HK-2 (cell line): Measurements from ENCODE around the gene SUGCT.
A peak's percentile ranks its signal among the peaks of the same experiment; 100 is the strongest.

Experiments
- DNase-seq: peaks from one replicate; pipeline ENCODE4 v3.0.0-alpha.2; 2018; ENCODE audit not compliant: unreplicated experiment

Gene SUGCT

DNA sequence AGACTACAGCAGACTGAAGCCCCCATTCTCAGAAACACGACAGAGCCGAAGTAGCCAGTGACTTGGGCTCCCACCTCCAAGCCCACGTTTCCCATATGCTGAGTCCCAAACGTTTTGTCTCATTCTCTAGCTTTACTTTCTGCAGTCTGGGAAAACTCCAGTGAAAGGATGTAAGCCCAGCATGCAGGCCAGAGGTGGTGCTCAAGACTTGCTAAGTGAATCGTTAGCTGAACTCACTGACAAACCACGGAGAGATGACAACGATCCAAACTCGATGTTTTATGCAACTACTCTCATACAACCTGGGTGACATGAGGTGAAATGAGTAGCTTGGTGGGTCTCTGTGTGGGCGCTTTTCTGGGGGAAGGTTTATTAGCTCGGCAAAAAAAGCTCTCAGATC is 731.8 kb downstream of the SUGCT start:
- no peak for DNase-seq

DNA sequence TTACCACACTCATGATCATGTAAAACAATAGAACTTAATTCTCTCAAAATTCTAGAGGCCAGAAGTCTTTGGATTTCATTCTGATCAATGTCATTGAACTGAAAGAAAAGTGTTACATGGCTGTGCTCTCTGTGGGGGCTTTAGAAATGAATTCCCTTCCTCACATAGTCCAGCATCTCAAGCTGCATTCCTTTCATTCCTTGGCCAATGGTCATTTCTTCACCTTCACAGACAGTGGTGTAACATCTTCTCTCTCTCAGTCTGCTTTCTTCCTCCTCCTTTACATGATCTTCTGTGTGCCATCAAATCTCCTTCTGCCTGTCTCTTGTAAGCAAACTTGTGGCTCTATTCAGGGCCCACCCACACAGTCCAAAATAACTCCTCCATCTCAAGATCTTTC is 735.3 kb downstream of the SUGCT start:
- DNase-seq = no peak

DNA sequence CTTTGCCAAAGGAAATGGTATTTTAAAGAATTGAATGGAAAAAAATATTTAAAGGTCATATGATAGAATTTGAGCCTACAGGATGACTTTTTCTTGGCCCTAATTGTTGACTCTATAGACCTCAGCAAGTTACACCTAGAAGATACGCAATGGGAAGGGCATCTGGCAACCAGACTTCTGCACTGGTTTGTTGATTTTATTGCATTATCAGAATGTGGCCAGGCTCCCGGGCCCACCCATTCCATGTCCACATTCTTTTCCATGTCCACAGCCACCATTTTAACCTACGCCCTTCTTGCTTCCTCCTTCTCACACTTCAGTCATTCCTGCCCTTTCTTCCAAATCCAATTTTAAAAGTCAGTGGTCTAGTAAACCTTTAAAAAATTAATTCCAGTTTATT is 738.4 kb downstream of the SUGCT start:
- no peak for DNase-seq

DNA sequence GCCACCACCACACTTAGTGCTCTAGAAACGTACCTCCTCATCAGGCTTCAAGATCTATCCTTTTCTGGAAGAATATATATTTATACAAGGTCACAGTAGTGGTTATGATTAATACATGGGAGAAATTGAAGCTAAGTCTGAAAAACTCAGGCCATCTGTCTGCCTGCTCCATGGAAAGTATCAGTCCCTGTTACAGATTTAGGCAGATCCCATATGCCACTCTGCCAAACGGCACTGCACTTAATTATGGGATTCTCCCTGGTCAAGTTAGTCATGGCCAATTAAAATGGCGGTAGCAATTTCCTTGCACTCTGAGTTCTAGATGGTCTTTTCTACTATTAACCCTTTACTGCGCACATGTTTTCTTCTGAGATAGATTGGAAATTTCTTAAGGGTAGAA is 740.0 kb downstream of the SUGCT start:
- DNase-seq = no peak

- DNase-seq = no peak
Observed at GRCh38 chr7:40876601-40877000, 741.8 kb downstream of the SUGCT start.

DNA sequence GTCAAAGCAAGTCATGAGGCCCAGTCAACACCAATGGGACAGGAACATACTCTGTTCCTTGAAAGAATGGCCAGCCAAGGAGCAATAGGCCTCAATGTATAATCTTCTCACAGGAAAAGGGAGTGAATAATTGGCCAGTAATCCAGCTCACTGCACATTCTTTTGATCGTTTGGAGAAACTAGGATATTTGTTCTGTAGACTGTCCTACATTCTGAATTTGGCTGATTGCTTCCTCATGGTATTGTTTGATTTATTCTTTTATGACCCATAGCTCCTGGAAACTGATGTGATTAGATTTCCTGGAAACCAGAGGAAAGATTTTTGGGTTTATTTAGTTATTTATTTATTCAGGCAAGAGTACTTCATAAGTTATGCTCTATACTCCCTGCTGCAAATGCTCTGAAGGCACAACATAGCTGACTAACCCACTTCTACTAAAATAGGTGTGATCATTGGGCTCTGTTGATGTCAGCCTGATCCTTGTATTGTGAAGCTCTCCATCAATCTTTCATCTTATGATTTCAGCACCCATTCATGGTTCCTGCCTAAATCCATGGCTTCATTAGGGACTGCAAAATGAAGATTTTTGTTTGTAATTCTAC is 745.2 kb downstream of the SUGCT start:
- DNase-seq = no peak

GRCh38 chr7:40880581-40880980 is 745.8 kb downstream of the SUGCT start:
- no peak for DNase-seq

DNA sequence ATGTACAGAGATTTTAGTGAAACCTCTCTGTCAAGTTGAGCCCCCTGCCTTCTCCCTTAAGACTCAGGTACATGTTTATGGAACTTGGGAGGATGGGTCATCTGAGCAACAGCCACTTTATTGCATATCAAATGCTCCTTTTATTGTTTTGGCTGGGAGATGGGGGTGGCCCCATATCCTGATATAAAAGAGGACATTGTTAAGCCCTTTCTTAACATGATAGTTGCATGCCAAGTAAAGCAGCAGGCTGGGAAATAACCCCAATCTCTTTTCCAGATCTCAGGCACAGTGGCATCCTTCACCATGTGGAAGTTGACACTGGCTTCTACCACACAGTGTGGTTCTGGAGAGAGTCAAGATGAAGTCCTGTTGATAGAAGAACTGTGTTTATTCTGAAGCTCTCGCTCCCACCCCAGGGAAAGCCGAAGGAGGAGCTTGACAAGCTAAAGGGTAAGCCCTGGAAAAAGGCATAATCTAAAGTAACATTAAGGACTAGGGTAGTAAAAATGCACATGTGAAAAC is 746.7 kb downstream of the SUGCT start:
- DNase-seq = no peak

- no peak for DNase-seq
Observed at GRCh38 chr7:40882071-40882658, 747.4 kb downstream of the SUGCT start.

DNA sequence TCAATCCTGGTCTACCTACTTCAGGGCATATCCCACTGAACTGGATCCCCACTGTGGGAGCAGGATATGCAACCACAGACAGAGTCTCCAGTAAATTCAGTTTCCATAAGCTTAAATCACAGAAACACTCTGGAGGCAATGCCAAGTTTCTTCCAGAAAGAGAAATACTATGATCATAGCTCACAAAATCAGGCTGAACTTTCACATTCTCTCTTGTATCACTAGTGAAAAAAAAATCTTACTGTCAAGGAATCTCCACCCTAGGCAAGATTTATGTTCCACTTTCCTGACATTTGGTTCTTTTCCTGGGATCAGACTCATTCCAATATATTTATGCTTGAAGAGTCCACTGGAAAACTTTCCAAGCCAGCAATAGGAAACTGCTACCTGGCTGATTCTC is 749.0 kb downstream of the SUGCT start:
- no peak for DNase-seq

DNA sequence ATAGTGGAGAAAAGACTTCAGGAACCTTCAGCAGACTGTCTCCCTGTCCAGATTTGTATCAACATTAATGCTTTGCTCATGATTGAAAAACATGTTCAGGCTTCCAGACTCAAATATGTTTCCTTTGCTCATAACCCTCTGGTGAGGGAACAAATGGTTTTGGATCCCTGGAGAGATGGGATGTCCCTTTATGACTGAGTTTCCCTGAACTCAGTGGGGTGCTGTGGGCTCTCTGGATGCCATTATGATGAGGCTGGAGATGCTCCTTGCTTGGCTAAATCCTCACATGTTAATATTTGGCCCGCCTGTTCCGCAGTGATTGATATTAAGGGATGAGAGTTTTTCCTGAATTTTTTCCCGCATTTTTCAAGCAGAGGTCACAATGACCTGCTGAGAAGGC is 749.4 kb downstream of the SUGCT start:
- DNase-seq = no peak

DNA sequence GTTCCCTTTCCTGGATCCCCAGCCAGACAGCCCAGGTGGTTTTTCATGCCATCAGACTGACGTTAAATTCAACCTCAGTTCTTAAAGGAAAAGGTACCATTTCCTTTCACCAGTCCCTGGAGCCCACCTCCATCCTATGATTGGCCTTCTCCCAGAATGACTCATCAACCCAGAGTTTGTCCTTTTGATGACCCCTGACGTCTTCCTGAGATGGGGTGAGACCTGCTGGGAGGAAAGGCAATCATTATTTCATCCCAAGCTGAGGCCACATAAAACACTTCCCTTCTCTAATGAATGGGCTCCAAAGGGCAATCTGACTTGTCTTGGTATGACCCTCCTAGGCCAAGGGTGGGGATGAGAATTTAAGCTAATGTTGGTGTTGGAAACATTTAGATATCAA is 750.7 kb downstream of the SUGCT start:
- DNase-seq = peak; percentile 38

- DNase-seq = no peak
Observed at GRCh38 chr7:40887099-40887498, 752.3 kb downstream of the SUGCT start.

GRCh38 chr7:40888499-40888898 is 753.7 kb downstream of the SUGCT start:
- DNase-seq = no peak

- DNase-seq = no peak
Observed at GRCh38 chr7:40889099-40889498, 754.3 kb downstream of the SUGCT start.

GRCh38 chr7:40889539-40889938 is 754.7 kb downstream of the SUGCT start:
- DNase-seq = no peak

- no peak for DNase-seq
Observed at GRCh38 chr7:40890088-40890692, 755.4 kb downstream of the SUGCT start.

DNA sequence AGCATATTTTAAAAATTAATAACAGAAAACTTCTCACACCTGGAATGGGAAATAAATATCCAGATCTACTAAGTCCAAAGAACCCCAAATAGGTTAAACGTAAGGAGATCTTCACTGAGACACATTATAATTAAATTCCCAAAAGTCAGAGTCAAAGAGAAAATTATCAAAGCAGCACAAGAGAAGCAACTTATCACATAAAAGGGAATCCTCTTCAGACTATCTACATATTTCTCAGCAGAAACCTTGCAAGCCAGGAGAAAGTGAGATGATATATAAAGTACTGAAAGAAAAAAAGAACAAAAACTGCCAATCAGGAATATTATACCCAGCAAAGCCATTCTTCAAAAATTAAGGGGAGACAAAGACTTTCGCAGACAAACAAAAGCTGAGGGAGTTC is 756.4 kb downstream of the SUGCT start:
- DNase-seq = no peak

GRCh38 chr7:40899151-40899550 is 764.3 kb downstream of the SUGCT start:
- DNase-seq = no peak

DNA sequence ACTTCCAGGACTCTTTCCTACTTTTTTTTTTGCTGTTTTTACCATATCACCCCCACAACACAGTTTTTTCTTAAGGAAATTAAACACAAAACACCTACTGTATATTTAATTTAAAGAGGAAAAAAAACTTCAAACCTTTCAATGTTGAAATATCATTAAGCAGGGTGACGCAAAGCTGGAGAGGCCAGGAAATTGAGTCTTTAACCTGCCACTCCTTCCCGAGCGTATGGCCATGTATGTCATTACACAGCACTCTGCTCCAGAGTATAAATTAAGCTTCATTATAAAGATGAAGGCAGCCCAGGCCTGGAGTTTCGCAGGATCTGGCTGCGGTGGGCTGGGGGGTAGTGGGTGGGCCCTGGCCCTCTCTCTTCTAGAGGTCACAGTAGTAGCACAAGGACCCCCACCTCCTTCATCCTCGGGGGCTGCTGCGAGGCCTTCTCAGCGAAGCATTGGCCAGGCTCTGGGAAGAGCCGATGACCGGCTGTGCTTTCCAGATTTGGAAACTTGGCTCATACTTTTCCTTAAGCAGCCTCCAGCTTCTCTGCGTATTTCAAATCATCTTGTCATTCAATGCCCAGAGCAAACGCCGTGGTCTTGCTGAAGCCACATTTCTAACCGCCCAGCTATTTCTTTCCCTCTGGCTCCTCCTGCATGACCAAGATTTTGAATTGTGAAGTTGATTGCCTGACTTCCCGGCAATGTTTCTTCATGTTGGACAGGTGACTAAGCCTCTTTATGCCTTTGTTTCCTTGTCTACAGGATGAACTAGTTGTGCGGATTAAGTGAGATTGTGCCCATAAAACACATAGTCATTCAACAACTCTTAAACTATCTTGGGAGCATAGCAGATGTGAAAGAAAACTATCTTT is 765.1 kb downstream of the SUGCT start:
- no peak for DNase-seq

GRCh38 chr7:40903872-40904271 is 769.1 kb downstream of the SUGCT start:
- DNase-seq = no peak

DNA sequence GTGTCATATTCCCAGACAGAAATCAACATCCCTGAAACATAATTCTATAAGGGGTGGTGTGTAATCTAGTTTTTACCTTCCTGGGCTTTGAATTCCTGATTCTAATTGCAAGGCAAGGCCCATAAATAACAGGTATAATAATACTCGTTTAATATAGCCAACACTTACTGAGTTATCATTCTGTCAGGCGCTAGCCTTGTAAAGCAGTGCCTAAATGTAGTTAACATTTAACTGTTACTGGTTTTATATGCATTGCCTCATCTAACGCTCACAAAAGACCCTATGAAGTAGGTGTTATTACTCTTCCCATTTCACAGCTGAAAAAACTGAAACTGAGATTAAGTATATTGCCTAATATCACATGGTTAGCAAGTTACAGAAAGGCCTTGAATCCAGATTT is 772.5 kb downstream of the SUGCT start:
- DNase-seq = no peak
